ENCODE data around the gene F8A1. TPM values are rescaled to one million over a fixed set of nuclear protein-coding genes. Genes with fewer than 3 reads are reported as not detected.
"Not testable (repeated sequence)": the region's sequence is repeated elsewhere in the genome, so short reads cannot be mapped to it uniquely, and the experiment has no call there.

F8A1 gene
- total RNA-seq, 2 experiments from 2014 or later: 11.0 to 14.1 TPM

DNA sequence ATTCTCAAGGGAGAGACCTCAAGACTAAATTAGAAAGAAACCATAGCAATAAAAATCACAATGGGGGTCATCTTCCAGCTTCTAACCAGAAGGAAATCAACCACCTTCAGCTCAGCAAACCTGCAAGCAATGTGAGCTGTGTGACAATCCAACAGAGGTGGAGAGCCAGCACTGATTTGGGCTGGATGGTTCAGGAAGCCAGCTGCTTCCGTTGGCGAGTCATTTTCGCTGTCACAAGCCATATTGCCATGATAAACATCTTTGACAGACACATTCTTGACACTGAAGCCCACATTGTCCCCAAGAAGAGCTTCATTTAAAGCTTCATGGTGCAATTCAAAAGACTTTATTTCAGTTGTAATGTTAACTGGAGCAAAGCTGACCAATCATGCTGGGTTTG, 22.7 kb downstream of the F8A1 start:
- no peaks in the 10 kb centered on the region for H3K9me3 Mint-ChIP-seq
- H3K27me3 Mint-ChIP-seq: peaks cover 21% of the 10 kb centered on the region
- H3K4me1 Mint-ChIP-seq: no peaks in the 10 kb centered on the region
- H3K36me3 Mint-ChIP-seq (ENCODE audit: low read depth): no peaks in the 10 kb centered on the region
- H3K4me3 Mint-ChIP-seq: no peak overlapping the region
- no peak for DNase-seq
- CTCF ChIA-PET: interaction anchor here (1.2 kb wide), 1 partner anchor 14 kb away, joined by 6 read pairs; no protein-coding TSS in a partner anchor
- H3K27ac Mint-ChIP-seq: no peak overlapping the region
- POLR2A ChIA-PET: no interaction called here

DNA sequence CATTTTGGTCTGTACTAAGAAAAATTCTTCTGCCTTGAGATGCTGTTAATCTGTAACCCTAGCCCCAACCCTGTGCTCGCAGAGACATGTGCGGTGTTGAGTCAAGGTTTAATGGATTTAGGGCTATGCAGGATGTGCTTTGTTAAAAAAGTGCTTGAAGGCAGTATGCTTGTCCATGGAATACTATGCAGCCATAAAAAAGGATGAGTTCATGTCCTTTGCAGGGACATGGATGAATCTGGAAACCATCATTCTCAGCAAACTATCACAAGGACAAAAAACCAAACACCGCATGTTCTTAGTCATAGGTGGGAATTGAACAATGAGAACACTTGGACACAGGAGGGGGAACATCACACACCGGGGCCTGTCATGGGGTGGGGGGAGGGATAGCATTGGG, 23.9 kb downstream of the F8A1 start:
- peaks cover 11% of the 10 kb centered on the region for H3K27me3 Mint-ChIP-seq
- H3K27ac Mint-ChIP-seq; H3K9me3 Mint-ChIP-seq; POLR2A ChIA-PET; H3K4me3 Mint-ChIP-seq; H3K4me1 Mint-ChIP-seq; H3K36me3 Mint-ChIP-seq (ENCODE audit: low read depth); DNase-seq; CTCF ChIA-PET: not testable (repeated sequence)

DNA sequence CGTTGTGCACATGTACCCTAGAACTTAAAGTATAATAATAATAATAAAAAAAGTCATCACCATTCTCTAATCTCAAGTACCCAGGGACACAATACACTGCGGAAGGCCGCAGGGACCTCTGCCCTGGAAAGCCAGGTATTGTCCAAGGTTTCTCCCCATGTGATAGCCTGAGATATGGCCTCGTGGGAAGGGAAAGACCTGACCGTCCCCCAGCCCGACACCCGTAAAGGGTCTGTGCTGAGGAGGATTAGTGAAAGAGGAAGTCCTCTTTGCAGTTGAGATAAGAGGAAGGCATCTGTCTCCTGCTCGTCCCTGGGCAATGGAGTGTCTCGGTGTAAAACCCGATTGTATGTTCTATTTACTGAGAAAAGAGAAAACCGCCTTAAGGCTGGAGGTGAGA, 24.4 kb downstream of the F8A1 start:
- H3K27me3 Mint-ChIP-seq: peaks cover 11% of the 10 kb centered on the region
- DNase-seq; CTCF ChIA-PET; H3K9me3 Mint-ChIP-seq; POLR2A ChIA-PET; H3K27ac Mint-ChIP-seq; H3K36me3 Mint-ChIP-seq (ENCODE audit: low read depth); H3K4me1 Mint-ChIP-seq; H3K4me3 Mint-ChIP-seq: not testable (repeated sequence)

DNA sequence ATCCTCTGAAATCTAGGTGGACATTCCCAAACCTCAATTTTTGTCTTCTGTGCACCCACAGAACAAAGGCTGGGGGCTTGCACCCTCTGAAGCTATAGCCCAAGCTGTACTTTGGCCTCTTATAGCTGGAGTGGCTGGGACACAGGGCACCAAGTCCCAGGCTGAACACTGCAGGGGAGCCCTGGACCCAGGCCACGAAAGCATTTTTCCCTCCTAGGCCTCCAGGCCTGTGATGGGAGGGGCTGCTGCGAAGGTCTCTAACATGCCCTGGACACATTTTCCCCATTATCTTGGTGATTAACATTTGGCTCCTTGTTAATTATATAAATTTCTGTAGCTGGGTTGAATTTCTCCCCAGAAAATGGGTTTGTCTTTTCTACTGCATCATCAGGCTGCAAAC, 27.9 kb downstream of the F8A1 start:
- ChIA-PET CTCF (no interaction called here), POLR2A (no interaction called here)
- peaks cover 13% of the 10 kb centered on the region for H3K27me3 Mint-ChIP-seq
- no peaks in the 10 kb centered on the region for H3K9me3 Mint-ChIP-seq
- H3K4me3 Mint-ChIP-seq: no peak overlapping the region
- no peak for DNase-seq
- no peak overlapping the region for H3K27ac Mint-ChIP-seq
- H3K36me3 Mint-ChIP-seq (ENCODE audit: low read depth): no peaks in the 10 kb centered on the region
- H3K4me1 Mint-ChIP-seq: peaks cover 8% of the 10 kb centered on the region

DNA sequence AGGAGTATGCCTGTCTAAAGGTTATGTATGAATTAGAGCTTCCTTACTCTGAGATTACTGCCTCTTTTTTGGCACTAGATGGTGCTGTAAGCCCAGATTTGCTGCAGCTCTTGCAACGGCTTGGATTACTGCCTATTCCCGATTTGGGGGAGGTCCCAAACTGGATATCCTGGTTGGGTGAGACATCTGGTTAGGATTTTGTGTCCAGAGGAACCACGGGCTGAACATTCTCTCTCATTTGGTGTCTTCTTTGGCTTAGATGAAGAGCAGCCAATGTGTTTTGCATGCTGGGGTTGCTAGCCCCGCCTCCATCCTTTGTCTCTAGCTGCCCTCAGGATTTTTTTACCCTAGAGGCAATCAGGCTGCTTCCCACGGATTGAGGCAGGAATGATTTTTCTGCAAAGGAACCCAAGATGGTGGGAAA, 31.9 kb downstream of the F8A1 start:
- peaks cover 12% of the 10 kb centered on the region for H3K27me3 Mint-ChIP-seq
- CTCF ChIA-PET: interaction anchor here (0.9 to 1.8 kb wide), 8 partner anchors 19 to 231 kb away, joined by 3 to 5 read pairs (median 3); no protein-coding TSS in a partner anchor
- H3K9me3 Mint-ChIP-seq: no peaks in the 10 kb centered on the region
- H3K4me1 Mint-ChIP-seq: peaks cover 8% of the 10 kb centered on the region
- no peaks in the 10 kb centered on the region for H3K36me3 Mint-ChIP-seq (ENCODE audit: low read depth)
- POLR2A ChIA-PET: interaction anchor here (0.5 kb wide), 2 partner anchors 168 to 491 kb away, joined by 7 read pairs; no protein-coding TSS in a partner anchor
- H3K4me3 Mint-ChIP-seq: peak overlapping the region; percentile 59
- peak; percentile 25 for DNase-seq
- no peak overlapping the region for H3K27ac Mint-ChIP-seq

DNA sequence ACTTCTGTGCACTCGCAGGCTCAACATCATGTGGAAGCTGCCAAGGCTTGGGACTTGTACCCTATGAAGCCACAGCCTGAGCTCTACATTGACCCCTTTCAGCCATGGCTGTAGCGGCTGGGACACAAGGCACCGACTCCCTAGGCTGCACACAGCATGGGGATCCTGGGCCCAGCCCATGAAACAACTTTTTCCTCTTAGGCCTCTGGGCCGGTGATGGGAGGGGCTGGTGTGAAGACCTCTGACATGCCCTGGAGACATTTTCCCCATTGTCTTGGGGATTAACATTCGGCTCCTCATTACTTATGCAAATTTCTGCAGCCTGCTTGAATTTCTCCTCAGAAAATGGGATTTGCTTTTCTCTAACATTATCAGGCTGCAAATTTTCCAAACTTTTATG, 38.6 kb downstream of the F8A1 start:
- H3K4me1 Mint-ChIP-seq; H3K9me3 Mint-ChIP-seq; DNase-seq; H3K36me3 Mint-ChIP-seq (ENCODE audit: low read depth); H3K27ac Mint-ChIP-seq; H3K4me3 Mint-ChIP-seq; POLR2A ChIA-PET; H3K27me3 Mint-ChIP-seq: not testable (repeated sequence)
- CTCF ChIA-PET: interaction anchor here (1.0 kb wide), 1 partner anchor 653 kb away, joined by 3 read pairs; no protein-coding TSS in a partner anchor

Small RNA genes within 50 kb of the gene (microRNA-seq; reads per million reads assigned to microRNA genes)
- not detected for gene MIR1184-1 (ENCODE audit: borderline microRNAs expressed, borderline replicate concordance)

Other genes starting within 250 kb of the F8A1 start
- not detected for gene CTAG2, start 232.8 kb upstream of the F8A1 start, total RNA-seq
- 1 to 10 TPM; 4.5 to 5.5 TPM for gene GAB3, start 135.3 kb upstream of the F8A1 start, total RNA-seq
- gene DKC1, start 123.5 kb upstream of the F8A1 start, total RNA-seq: 10 to 100 TPM; 64.7 to 69.3 TPM
- gene MPP1, start 80.9 kb upstream of the F8A1 start, total RNA-seq: 10 to 100 TPM; 45.0 to 48.6 TPM
- gene SMIM9, start 51.7 kb upstream of the F8A1 start, total RNA-seq: not detected
- 1 to 10 TPM; 3.9 to 4.6 TPM for gene F8, start 136.4 kb downstream of the F8A1 start, total RNA-seq
- gene FUNDC2, start 140.5 kb downstream of the F8A1 start, total RNA-seq: 10 to 100 TPM; 58.4 to 61.3 TPM
- gene CMC4, start 184.8 kb downstream of the F8A1 start, total RNA-seq: 1 to 10 TPM; 4.7 to 5.6 TPM
- gene MTCP1, start 184.8 kb downstream of the F8A1 start, total RNA-seq: 10 to 100 TPM; 18.1 to 19.6 TPM
- 10 to 100 TPM; 28.2 to 30.6 TPM for gene BRCC3, start 185.2 kb downstream of the F8A1 start, total RNA-seq